HuH-7 (cell line): ENCODE data around the gene INPPL1.
"Not testable (repeated sequence)": the region's sequence is repeated elsewhere in the genome, so short reads cannot be mapped to it uniquely, and the experiment has no call there.

Experiments
- DNase-seq: peaks from one replicate; pipeline ENCODE4 v3.0.0; 2011; ENCODE audit warnings: low spot score

Gene INPPL1, protein sequence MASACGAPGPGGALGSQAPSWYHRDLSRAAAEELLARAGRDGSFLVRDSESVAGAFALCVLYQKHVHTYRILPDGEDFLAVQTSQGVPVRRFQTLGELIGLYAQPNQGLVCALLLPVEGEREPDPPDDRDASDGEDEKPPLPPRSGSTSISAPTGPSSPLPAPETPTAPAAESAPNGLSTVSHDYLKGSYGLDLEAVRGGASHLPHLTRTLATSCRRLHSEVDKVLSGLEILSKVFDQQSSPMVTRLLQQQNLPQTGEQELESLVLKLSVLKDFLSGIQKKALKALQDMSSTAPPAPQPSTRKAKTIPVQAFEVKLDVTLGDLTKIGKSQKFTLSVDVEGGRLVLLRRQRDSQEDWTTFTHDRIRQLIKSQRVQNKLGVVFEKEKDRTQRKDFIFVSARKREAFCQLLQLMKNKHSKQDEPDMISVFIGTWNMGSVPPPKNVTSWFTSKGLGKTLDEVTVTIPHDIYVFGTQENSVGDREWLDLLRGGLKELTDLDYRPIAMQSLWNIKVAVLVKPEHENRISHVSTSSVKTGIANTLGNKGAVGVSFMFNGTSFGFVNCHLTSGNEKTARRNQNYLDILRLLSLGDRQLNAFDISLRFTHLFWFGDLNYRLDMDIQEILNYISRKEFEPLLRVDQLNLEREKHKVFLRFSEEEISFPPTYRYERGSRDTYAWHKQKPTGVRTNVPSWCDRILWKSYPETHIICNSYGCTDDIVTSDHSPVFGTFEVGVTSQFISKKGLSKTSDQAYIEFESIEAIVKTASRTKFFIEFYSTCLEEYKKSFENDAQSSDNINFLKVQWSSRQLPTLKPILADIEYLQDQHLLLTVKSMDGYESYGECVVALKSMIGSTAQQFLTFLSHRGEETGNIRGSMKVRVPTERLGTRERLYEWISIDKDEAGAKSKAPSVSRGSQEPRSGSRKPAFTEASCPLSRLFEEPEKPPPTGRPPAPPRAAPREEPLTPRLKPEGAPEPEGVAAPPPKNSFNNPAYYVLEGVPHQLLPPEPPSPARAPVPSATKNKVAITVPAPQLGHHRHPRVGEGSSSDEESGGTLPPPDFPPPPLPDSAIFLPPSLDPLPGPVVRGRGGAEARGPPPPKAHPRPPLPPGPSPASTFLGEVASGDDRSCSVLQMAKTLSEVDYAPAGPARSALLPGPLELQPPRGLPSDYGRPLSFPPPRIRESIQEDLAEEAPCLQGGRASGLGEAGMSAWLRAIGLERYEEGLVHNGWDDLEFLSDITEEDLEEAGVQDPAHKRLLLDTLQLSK

DNA sequence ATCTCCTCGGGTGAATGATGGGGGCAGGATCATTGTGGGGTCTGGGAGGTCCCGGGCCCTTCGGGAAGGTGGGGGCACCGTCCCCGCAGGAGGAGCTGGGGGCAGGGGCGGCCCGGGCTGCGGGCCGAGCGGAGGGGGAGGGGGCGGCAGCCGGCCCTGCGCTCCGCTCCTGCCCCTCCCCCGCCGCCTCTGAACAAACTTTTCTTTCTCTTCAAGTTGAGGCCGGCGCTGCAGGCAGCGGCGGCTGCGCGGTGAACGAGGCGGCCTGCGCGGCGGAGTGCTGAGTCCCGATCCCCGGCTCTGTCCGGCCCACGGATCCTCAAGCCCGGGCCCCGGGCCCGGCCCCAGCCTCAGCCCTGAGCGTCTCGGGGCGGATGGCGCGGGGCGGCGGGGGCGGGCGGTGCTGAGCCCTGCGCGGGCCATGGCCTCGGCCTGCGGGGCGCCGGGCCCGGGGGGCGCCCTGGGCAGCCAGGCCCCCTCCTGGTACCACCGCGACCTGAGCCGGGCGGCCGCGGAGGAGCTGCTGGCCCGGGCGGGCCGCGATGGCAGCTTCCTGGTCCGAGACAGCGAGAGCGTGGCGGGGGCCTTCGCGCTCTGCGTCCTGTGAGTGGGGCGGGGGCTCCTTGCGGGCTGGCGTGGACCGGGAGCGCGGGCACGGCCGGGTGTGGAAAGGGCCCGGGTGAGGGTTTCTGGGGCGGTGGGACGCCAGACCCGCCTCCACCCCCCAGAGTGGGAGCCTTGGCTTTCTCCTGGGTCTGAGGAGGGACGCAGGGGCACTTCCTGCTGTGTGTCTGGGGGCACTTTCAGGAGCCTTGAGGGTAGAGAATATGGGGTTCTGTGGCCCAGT, at the start of gene INPPL1:
Gene INPPL1 (plus strand): TSS at position 204 of the 847 bp plus-strand sequence. CDS start 218 bp downstream, at position 422.
- no peak for DNase-seq

GRCh38 chr11:72177656-72178055, 46.9 kb upstream of the INPPL1 start:
- DNase-seq, result no peak

DNA sequence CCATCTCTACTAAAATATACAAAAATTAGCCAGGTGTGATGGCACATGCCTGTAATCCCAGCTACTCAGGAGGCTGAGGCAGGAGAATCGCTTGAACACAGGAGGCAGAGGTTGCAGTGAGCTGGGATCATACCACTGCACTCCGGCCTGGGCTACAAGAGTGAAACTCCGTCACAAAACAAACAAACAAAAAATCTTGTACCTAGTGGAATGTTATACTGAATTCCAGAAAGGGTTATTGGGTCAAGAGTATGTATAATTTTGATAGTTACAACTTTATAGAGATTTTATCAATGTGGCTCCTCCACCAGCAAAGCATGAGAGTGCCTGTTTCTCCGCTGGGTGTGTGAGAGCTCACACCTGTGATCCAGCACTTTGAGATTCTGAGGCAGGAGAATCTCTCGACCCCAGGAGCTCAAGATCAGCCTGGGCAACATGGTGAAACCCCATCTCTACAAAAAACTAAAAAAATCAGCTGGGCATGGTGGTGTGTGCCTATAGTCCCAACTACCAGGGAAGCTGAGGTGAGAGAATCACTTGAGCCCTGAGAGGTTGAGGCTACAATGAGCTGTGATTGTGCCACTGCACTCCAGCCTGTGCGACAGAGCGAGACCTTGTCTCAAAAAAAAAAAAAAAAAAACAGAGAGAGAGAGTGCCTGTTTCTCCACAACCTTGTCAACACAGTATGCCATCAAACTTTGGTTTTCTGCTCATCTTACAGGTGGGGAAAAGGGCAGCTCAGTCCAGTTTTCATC, 45.3 kb upstream of the INPPL1 start:
- no peak for DNase-seq

GRCh38 chr11:72179804-72180396, 44.7 kb upstream of the INPPL1 start:
- DNase-seq, result no peak

DNA sequence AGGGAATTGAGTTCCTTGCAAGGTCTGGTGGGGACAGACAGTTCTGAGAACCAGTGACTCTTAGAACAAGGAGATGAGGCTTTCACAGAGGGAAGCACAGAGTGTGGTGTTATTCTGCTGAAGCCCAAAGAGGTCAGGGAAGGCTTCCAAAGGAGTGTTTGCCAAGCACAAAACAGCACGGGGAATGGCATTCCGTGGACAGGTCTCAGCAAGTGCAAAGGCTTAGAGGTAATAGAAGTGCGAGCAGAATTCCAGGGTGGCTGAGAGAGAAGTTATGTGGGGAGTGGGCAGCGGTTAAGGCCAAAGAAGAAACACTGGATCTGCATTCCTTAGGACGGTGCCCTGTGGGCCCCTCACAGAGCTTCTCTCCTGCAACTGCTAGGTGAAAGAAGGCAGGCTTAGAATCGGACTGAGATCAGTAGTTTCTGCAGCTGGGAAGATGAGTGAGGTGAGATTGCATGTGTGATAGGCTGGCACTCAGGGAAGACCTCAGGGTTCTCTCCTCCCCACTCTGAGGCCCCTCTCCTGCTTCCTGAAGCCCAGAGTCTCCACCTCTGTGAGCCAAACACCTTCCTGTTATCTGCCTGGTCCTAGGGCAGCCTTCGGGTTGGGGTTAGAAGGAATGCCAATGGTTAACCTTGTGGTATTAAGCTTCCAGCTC, 43.5 kb upstream of the INPPL1 start:
- not testable (repeated sequence) for DNase-seq

DNA sequence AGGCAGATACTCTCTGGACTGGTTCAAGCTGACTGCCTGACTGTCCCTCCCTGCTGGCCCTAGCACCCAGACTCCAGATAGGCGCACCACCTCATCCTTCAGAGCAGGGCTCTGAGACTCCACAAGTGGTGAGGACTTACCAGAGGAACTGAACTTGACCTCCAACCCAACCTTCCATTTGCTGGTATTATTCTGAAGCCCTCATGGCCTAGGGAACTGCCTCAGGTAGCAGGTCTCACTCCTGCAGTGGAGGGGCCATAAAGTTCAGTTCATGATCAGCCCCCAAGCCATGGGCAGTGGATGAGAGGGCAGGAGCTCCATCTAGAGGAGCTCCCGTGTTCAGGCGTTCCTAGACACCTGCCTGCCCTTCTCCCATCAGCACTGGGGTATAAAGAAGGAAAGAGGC, 43.0 kb upstream of the INPPL1 start:
- peak; percentile 20 for DNase-seq

- no peak for DNase-seq
Measured at GRCh38 chr11:72188267-72188666, 36.3 kb upstream of the INPPL1 start.

GRCh38 chr11:72189455-72190250, 34.9 kb upstream of the INPPL1 start:
- DNase-seq, result no peak

DNA sequence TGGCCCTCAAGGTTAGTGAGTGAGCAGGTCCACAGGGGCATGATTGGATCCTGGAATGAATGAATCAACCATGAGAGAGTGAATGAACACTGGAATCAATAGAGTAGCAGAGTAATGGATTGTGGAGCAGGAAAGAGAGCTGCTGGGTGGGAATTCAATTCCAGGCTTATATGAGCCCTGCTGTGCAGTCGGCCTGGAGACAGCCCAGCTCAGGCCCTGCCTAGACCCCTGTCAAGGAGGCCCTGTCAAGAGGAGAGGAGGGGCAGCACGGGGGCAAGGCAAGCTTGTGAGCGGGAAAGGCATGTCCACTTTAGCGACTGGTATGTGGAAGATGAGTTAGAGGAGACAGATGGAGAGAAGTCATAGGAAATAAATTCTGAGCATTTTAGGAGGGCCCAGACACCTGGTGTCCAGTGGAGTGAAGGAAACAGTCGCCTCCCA, 33.9 kb upstream of the INPPL1 start:
- DNase-seq, result no peak

DNA sequence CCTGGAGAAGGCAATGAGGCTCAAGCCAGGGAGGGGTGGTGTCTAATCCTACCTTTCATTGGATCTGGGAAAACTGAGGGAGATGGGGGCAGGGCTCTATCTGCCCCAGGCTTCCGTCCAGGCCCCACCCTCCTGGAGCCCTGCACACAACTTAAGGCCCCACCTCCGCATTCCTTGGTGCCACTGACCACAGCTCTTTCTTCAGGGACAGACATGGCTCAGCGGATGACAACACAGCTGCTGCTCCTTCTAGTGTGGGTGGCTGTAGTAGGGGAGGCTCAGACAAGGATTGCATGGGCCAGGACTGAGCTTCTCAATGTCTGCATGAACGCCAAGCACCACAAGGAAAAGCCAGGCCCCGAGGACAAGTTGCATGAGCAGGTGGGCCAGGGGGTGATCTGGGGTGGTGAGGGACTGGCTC, 32.6 kb upstream of the INPPL1 start, which contains the start of gene FOLR1:
Gene FOLR1 (plus strand): TSS at position 180 of the 421 bp plus-strand sequence. CDS start 34 bp downstream, at position 214.
- no peak for DNase-seq

DNA sequence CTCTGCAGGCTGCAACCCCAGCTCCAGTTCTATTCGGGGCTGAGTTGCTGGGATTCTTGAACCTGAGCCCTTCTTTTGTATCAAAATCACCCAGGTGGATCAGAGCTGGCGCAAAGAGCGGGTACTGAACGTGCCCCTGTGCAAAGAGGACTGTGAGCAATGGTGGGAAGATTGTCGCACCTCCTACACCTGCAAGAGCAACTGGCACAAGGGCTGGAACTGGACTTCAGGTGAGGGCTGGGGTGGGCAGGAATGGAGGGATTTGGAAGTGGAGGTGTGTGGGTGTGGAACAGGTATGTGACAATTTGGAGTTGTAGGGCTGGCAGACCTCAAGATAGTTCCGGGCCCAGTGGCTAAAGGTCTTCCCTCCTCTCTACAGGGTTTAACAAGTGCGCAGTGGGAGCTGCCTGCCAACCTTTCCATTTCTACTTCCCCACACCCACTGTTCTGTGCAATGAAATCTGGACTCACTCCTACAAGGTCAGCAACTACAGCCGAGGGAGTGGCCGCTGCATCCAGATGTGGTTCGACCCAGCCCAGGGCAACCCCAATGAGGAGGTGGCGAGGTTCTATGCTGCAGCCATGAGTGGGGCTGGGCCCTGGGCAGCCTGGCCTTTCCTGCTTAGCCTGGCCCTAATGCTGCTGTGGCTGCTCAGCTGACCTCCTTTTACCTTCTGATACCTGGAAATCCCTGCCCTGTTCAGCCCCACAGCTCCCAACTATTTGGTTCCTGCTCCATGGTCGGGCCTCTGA, 28.9 kb upstream of the INPPL1 start:
- DNase-seq, result no peak

DNA sequence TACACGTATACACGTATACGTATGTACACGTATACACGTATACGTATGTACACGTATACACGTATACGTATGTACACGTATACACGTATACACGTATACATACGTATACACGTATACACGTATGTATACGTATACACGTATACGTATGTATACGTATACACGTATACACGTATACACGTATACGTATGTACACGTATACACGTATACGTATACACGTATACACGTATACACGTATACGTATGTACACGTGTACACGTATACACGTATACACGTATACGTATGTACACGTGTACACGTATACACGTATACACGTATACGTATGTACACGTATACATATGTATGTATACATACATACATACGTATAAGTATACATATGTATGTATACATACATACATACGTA, 23.1 kb upstream of the INPPL1 start:
- not testable (repeated sequence) for DNase-seq

GRCh38 chr11:72202571-72202970, 22.0 kb upstream of the INPPL1 start:
- DNase-seq, result no peak

GRCh38 chr11:72203163-72203562, 21.4 kb upstream of the INPPL1 start:
- DNase-seq, result no peak

- DNase-seq, result no peak
Measured at GRCh38 chr11:72204886-72205285, 19.7 kb upstream of the INPPL1 start.

GRCh38 chr11:72206794-72207193, 17.8 kb upstream of the INPPL1 start:
- DNase-seq, result not testable (repeated sequence)

- DNase-seq, result no peak
Measured at GRCh38 chr11:72208281-72208680, 16.3 kb upstream of the INPPL1 start.

DNA sequence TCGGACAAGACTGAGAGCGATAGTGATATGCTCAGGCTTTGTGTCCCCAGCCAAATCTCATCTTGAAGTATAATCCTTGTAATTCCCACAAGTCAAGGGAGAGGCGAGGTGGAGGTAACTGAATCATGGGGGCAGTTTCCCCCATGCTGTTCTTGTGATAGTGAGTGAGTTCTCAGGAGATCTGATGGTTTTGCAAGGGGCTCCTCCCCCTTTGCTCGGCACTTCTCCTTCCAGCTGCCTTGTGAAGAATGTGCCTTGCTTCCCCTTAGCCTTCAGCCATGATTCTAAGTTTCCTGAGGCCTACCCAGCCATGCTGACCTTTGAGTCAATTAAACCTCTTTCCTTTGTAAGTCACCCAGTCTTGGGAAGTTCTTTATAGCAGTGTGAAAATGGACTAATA, 15.5 kb upstream of the INPPL1 start:
- DNase-seq, result no peak
